ENCODE data around the gene ENPP3.

ENPP3 gene

GRCh38 chr6:131717836-131718542 is 80.9 kb downstream of the ENPP3 start:
- DNase-seq (ENCODE audit: extremely low read depth, insufficient read length), result no peak
- no peaks in the 10 kb centered on the region for H3K36me3 ChIP-seq (ENCODE audit: control insufficient read depth, insufficient read depth, low read length)
- H3K27me3 ChIP-seq (replicated peaks; ENCODE audit: control insufficient read depth, insufficient read depth, low read length), result no peaks in the 10 kb centered on the region
- H3K4me3 ChIP-seq (replicated peaks; ENCODE audit: low read depth, low read length), result no peak overlapping the region
- no peak for TF ChIP-seq CTCF (IDR thresholded peaks at IDR 0.05; ENCODE audit: insufficient read depth, low read length, poor library complexity, severe bottlenecking)

- TF ChIP-seq CTCF (IDR thresholded peaks at IDR 0.05; ENCODE audit: insufficient read depth, low read length, poor library complexity, severe bottlenecking), result no peak
- no peaks in the 10 kb centered on the region for H3K36me3 ChIP-seq (ENCODE audit: control insufficient read depth, insufficient read depth, low read length)
- no peak overlapping the region for H3K4me3 ChIP-seq (replicated peaks; ENCODE audit: low read depth, low read length)
- no peak for DNase-seq (ENCODE audit: extremely low read depth, insufficient read length)
- no peaks in the 10 kb centered on the region for H3K27me3 ChIP-seq (replicated peaks; ENCODE audit: control insufficient read depth, insufficient read depth, low read length)
Observed at GRCh38 chr6:131721161-131721560, 84.1 kb downstream of the ENPP3 start.

- no peaks in the 10 kb centered on the region for H3K27me3 ChIP-seq (replicated peaks; ENCODE audit: control insufficient read depth, insufficient read depth, low read length)
- H3K4me3 ChIP-seq (replicated peaks; ENCODE audit: low read depth, low read length), result no peak overlapping the region
- H3K36me3 ChIP-seq (ENCODE audit: control insufficient read depth, insufficient read depth, low read length), result no peaks in the 10 kb centered on the region
- DNase-seq (ENCODE audit: extremely low read depth, insufficient read length), result no peak
- no peak for TF ChIP-seq CTCF (IDR thresholded peaks at IDR 0.05; ENCODE audit: insufficient read depth, low read length, poor library complexity, severe bottlenecking)
Observed at GRCh38 chr6:131724114-131724513, 87.0 kb downstream of the ENPP3 start.

GRCh38 chr6:131727467-131727866 is 90.4 kb downstream of the ENPP3 start:
- no peaks in the 10 kb centered on the region; the same call in 1 of the 2 replicates for H3K27me3 ChIP-seq (replicated peaks; ENCODE audit: control insufficient read depth, insufficient read depth, low read length)
- DNase-seq (ENCODE audit: extremely low read depth, insufficient read length), result no peak
- no peak overlapping the region for H3K4me3 ChIP-seq (replicated peaks; ENCODE audit: low read depth, low read length)
- no peaks in the 10 kb centered on the region for H3K36me3 ChIP-seq (ENCODE audit: control insufficient read depth, insufficient read depth, low read length)
- no peak for TF ChIP-seq CTCF (IDR thresholded peaks at IDR 0.05; ENCODE audit: insufficient read depth, low read length, poor library complexity, severe bottlenecking)

GRCh38 chr6:131727868-131728267 is 90.8 kb downstream of the ENPP3 start:
- H3K36me3 ChIP-seq (ENCODE audit: control insufficient read depth, insufficient read depth, low read length), result no peaks in the 10 kb centered on the region

More at GRCh38 chr6:131727868-131728267, 90.8 kb downstream of the ENPP3 start:
- no peak for TF ChIP-seq CTCF (IDR thresholded peaks at IDR 0.05; ENCODE audit: insufficient read depth, low read length, poor library complexity, severe bottlenecking)
- DNase-seq (ENCODE audit: extremely low read depth, insufficient read length), result no peak
- Histone ChIP-seq H3K27me3 (replicated peaks; ENCODE audit: control insufficient read depth, insufficient read depth, low read length) (no peaks in the 10 kb centered on the region; the same call in 1 of the 2 replicates), H3K4me3 (replicated peaks; ENCODE audit: low read depth, low read length) (no peak overlapping the region)
